ENCODE data around the gene FAM131B. TPM values are rescaled to one million over a fixed set of nuclear protein-coding genes. Genes with fewer than 3 reads are reported as not detected.
A peak's percentile ranks its signal among the peaks of the same experiment; 100 is the strongest.

Gene FAM131B
- total and polyA plus RNA-seq, 9 of the 15 experiments (the other 6 are each of a cell fraction or from before 2014, with no cell fraction given) = 0.03 to 0.04 TPM; not detected in 7

GRCh38 chr7:143385891-143386781, 23.6 kb upstream of the FAM131B start (continued):
- no peak for TF ChIP-seq ZNF740 (CRISPR knock-in tag; IDR thresholded peaks at IDR 0.05)
- TF ChIP-seq ZNF740 (tag; IDR thresholded peaks at IDR 0.05) = no peak
- TF ChIP-seq ZNF318 (IDR thresholded peaks at IDR 0.05; ENCODE audit: borderline replicate concordance in 1 of 2, low read depth in 1 of 2) = 0 out of 4 replicates have a peak, but pooled peaks of 1 of the 2 experiments have one; percentile 27
- TF ChIP-seq PML (IDR thresholded peaks at IDR 0.05; ENCODE audit: low read length) = peak; percentile 31; the same call in 1 of the 2 replicates
- TF ChIP-seq GABPB1 (CRISPR knock-in tag; IDR thresholded peaks at IDR 0.05) = peak; percentile 34; the same call in 1 of the 2 replicates
- no peak for TF ChIP-seq ZFP1 (CRISPR knock-in tag; IDR thresholded peaks at IDR 0.05)
- TF ChIP-seq TOE1 (IDR thresholded peaks at IDR 0.05; ENCODE audit: borderline replicate concordance) = no peak
- no peak for TF ChIP-seq TOE1 (CRISPR knock-in tag; IDR thresholded peaks at IDR 0.05; ENCODE audit: borderline replicate concordance, low read depth)
- TF ChIP-seq HES1 (IDR thresholded peaks at IDR 0.05; ENCODE audit: low read depth) = no peak
- no peak for TF ChIP-seq ZBTB49 (CRISPR knock-in tag; IDR thresholded peaks at IDR 0.05; ENCODE audit: borderline replicate concordance)
- no peak for TF ChIP-seq GATAD2A (IDR thresholded peaks at IDR 0.05)
- peak; percentile 97 for TF ChIP-seq HBP1 (CRISPR knock-in tag; IDR thresholded peaks at IDR 0.05)
